Esophagus squamous epithelium (tissue), 5 donors: ENCODE data around the gene WDR5B. TPM values are rescaled to one million over a fixed set of nuclear protein-coding genes. Genes with fewer than 3 reads are reported as not detected.

ENCODE experiments used
- DNase-seq: peaks from one replicate; lab custom pipeline; 2025; lab: John Stamatoyannopoulos, UW
- H3K27ac ChIP-seq, 4 donors: fragments of 200-600 bp; sonication (generic); one replicate each; pipeline ENCODE4 v1.5.1; 2016 to 2019; ENCODE audit warnings: mild to moderate bottlenecking in 1 of 4
- H3K27me3 ChIP-seq, 4 donors: fragments of 200-600 bp; sonication (generic); 1 replicate in 3 of 4; 2 replicates in 1 of 4; pipeline versions ENCODE4 v1.5.1 to v1.6.0; 2017 to 2021; ENCODE audit warnings: antibody characterized with exemption in 1 of 4
- H3K36me3 ChIP-seq, 3 donors: fragments of 200-600 bp; sonication (generic); one replicate each; pipeline ENCODE4 v1.5.1; 2016 to 2019
- H3K4me1 ChIP-seq, 3 donors: fragments of 200-600 bp; sonication (generic); one replicate each; pipeline ENCODE4 v1.5.1; 2017 to 2019
- H3K4me3 ChIP-seq, 4 donors: fragments of 200-600 bp; sonication (generic); 1 replicate in 3 of 4; 2 replicates in 1 of 4; pipeline ENCODE4 v1.5.1; 2016 to 2019; ENCODE audit warnings: mild to moderate bottlenecking in 2 of 4, moderate library complexity in 1 of 4
- H3K9me3 ChIP-seq, 3 donors: fragments of 200-600 bp; sonication (generic); one replicate each; pipeline ENCODE4 v1.5.1; 2016 to 2019
- CTCF ChIP-seq, 6 experiments: fragments of 450-650 bp in 4 of 6; fragments of 200-600 bp in 2 of 6; sonication (generic) in 2 of 6; IDR thresholded peaks; one replicate each; pipeline ENCODE4 v1.5.1; 2016 to 2019; ENCODE audit warnings: antibody characterized with exemption in 6 of 6, mild to moderate bottlenecking in 4 of 6, moderate library complexity in 4 of 6
- POLR2A ChIP-seq, 4 donors: fragments of 450-650 bp; IDR thresholded peaks; one replicate each; pipeline ENCODE4 v1.6.1; 2017; ENCODE audit warnings: antibody characterized with exemption in 4 of 4, mild to moderate bottlenecking in 4 of 4, moderate library complexity in 3 of 4
- WGBS, 2 donors: methylation state at CpG; one replicate each; pipeline ENCODE4 v1.1.5; 2018; 5-methylcytosine and 5-hydroxymethylcytosine counted together
- intact Hi-C: fragments of 100-400 bp; cut with DNase I; formaldehyde crosslinking; loops from one replicate; pipeline ENCODE4 v1.15.0; 2022
- total RNA-seq, 4 donors: library from RNA; depleted of rRNA; stranded (reverse); fragments of >200 nt; gene quantifications; one replicate each; pipeline ENCODE4 v1.1.0, GENCODE V29; 2016
- donor health status: DM: yes; HTN: yes; CAD: no.

Gene WDR5B
- total RNA-seq, 4 donors from 2014 or later, result 0.57 to 4.6 (median 2.1) TPM

DNA sequence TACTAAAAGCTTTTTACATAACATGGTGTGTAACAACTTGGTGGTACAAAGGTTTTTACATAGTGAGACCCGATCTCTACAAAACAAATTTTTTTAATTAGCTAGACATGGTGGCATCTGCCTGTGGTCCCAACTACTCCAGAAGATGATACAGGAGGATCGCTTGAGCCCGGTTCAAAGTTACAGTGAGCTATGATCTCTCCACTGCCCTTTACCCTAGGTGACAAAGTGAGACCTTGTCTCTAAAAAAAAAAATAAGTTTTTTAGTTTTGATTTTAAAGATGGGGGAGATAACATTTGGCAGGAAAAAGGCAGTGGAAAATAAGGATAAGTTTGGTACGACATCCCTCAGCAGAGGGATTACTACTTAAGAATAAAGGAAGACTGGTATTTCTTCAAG, 26.0 kb downstream of the WDR5B start:
- intact Hi-C loops, result loop anchor here (10.0 kb wide), 1 partner anchor 295 kb away; the partner anchor contains the start of gene PARP14

GRCh38 chr3:122389197-122389596, 26.7 kb downstream of the WDR5B start:
- intact Hi-C loops, result no loop called here
- DNase-seq, result no peak
- no peaks in the 10 kb centered on the region for H3K27me3 ChIP-seq
- peaks cover 0 to 71% (median 12%) of the 10 kb centered on the region in 3 donors for H3K4me1 ChIP-seq
- H3K36me3 ChIP-seq, result peaks cover 0 to 32% (median 0%) of the 10 kb centered on the region in 3 donors
- no peak overlapping the region for H3K27ac ChIP-seq
- TF ChIP-seq CTCF (IDR thresholded peaks at IDR 0.05) (no peak), POLR2A (IDR thresholded peaks at IDR 0.05) (no peak)
- H3K9me3 ChIP-seq, result no peaks in the 10 kb centered on the region
- no peak overlapping the region for H3K4me3 ChIP-seq

More for the DNA sequence above, 26.0 kb downstream of the WDR5B start:
- TF ChIP-seq CTCF (IDR thresholded peaks at IDR 0.05), result no peak
- TF ChIP-seq POLR2A (IDR thresholded peaks at IDR 0.05), result no peak
- peaks cover 0 to 65% (median 8%) of the 10 kb centered on the region in 3 donors for H3K4me1 ChIP-seq
- DNase-seq, result no peak
- H3K4me3 ChIP-seq, result no peak overlapping the region
- H3K9me3 ChIP-seq, result no peaks in the 10 kb centered on the region
- H3K36me3 ChIP-seq, result peaks cover 0 to 35% (median 0%) of the 10 kb centered on the region in 3 donors
- no peaks in the 10 kb centered on the region for H3K27me3 ChIP-seq
- WGBS, 2 donors, result 78 to 93% methylated on average over 4 of the region's 4 CpGs
- H3K27ac ChIP-seq, result peak overlapping the region in 1 of 4 donors; percentile 51

GRCh38 chr3:122387709-122388108, 28.2 kb downstream of the WDR5B start:
- no peak overlapping the region for H3K27ac ChIP-seq
- 78 to 83% methylated on average over 3 of the region's 3 CpGs for WGBS, 2 donors
- peaks cover 0 to 20% (median 0%) of the 10 kb centered on the region in 3 donors for H3K36me3 ChIP-seq
- TF ChIP-seq CTCF (IDR thresholded peaks at IDR 0.05) (no peak), POLR2A (IDR thresholded peaks at IDR 0.05) (no peak)
- intact Hi-C loops, result no loop called here
- no peak overlapping the region for H3K4me3 ChIP-seq
- H3K27me3 ChIP-seq, result no peaks in the 10 kb centered on the region
- no peak for DNase-seq
- H3K9me3 ChIP-seq, result no peaks in the 10 kb centered on the region
- peaks cover 0 to 67% (median 8%) of the 10 kb centered on the region in 3 donors for H3K4me1 ChIP-seq

DNA sequence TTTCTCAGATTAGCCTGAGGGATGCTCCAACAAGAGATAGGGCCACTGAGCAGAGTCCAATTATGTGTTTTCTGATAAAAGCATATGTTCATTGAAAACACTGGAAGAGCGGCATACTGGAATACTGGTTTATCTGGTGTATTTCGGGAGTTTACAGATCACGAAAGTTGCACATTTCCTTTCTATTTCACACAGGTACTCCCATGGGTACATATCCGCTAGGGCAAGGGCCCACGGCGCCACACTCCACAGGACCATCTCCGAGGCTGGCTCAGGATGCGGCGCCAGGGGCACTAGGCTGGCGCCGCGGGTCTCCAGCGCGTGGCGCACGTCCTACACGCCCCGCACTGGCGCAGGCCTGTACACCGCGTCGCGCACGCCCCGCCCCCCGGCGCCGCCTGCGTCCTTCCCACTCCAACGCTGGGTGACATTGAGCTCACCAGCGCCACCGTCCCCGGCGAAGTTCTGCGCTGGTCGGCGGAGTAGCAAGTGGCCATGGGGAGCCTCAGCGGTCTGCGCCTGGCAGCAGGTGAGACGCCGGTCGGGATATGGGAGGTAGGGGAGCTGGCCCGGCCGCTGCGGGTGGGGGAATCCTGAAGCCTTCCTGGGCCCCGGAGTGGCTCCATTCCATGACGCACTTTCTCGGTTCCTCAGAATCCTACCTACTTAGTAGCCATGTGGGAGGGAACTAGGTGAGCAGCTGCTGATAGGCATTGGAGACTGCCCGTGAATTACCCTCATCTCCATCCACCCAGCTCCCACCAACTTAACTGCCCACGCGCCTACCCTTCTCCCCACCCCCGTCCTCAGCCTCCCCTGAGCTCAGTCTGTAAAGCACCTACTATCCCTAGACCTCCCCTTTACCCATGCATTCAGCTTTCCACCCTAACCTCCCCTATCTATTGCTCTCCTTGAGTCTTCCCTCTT, 31.8 kb downstream of the WDR5B start, which contains the start of gene FAM162A:
FAM162A (plus strand) TSS at position 412 of the 927 bp plus-strand sequence; CDS start at position 496, 84 bp downstream.
- peak within 1 kb of the TSS; percentile 92 to 96 (median 95) for H3K27ac ChIP-seq
- H3K4me1 ChIP-seq, result peaks cover 0 to 58% (median 13%) of the 10 kb centered on the region in 3 donors
- intact Hi-C loops, result no loop called here
- H3K4me3 ChIP-seq, result peak within 1 kb of the TSS; percentile 64 to 90 (median 79)
- H3K36me3 ChIP-seq, result peaks cover 0 to 29% (median 0%) of the 10 kb centered on the region in 3 donors
- H3K9me3 ChIP-seq, result no peaks in the 10 kb centered on the region
- DNase-seq, result peak; percentile 52
- H3K27me3 ChIP-seq, result no peaks in the 10 kb centered on the region
- 0 to 1% methylated on average over 8 to 13 of the region's 52 CpGs for WGBS, 2 donors
- TF ChIP-seq POLR2A (IDR thresholded peaks at IDR 0.05) (peak in 3 of 4 donors; percentile 63 to 94 (median 86)), CTCF (IDR thresholded peaks at IDR 0.05) (peak; percentile 39 to 74 (median 50))
